Adrenal gland (tissue), 12 donors: ENCODE results near the gene TDRD12. TPM values are rescaled to one million over a fixed set of nuclear protein-coding genes. Genes with fewer than 3 reads are reported as not detected.

Source experiments
- DNase-seq, 7 donors: peaks; one replicate each; pipeline ENCODE4 v3.0.0-alpha.2; 2019 to 2020
- H3K27ac ChIP-seq, 5 donors: fragments of 200-600 bp; sonication (generic) in 4 of 5; 1 replicate in 3 of 5; 2 replicates in 2 of 5; pipeline versions ENCODE4 v1.5.1 to v1.8.0; 2016 to 2020; ENCODE audit warnings: mild to moderate bottlenecking in 1 of 5
- H3K27me3 ChIP-seq: fragments of 200-600 bp; 2 replicates; pipeline ENCODE4 v1.8.0; 2021
- H3K36me3 ChIP-seq, 2 donors: fragments of 200-600 bp; replicated peaks in 1 of 2; 1 replicate in 1 of 2; 2 replicates in 1 of 2; pipeline versions ENCODE4 v1.5.1 to v1.8.0; 2018 to 2022
- H3K4me1 ChIP-seq, 2 donors: fragments of 200-600 bp; replicated peaks in 1 of 2; 1 replicate in 1 of 2; 2 replicates in 1 of 2; pipeline versions ENCODE4 v1.5.1 to v1.8.0; 2018 to 2021
- H3K4me3 ChIP-seq, 4 donors: fragments of 200-600 bp; sonication (generic) in 3 of 4; one replicate each; pipeline ENCODE4 v1.5.1; 2016 to 2018
- H3K9me3 ChIP-seq, 3 donors: fragments of 200-600 bp; sonication (generic) in 1 of 3; replicated peaks in 1 of 3; 1 replicate in 2 of 3; 2 replicates in 1 of 3; pipeline versions ENCODE4 v1.5.1 to v1.8.0; 2016 to 2021
- CTCF ChIP-seq, 6 experiments: fragments of 450-650 bp in 4 of 6; fragments of 200-600 bp in 2 of 6; sonication (generic) in 1 of 6; IDR thresholded peaks; 1 replicate in 5 of 6; 2 replicates in 1 of 6; pipeline versions ENCODE4 v1.5.1 to v1.8.0; 2016 to 2021; ENCODE audit warnings: antibody characterized with exemption in 6 of 6, mild to moderate bottlenecking in 2 of 6, moderate library complexity in 1 of 6
- POLR2A ChIP-seq, 2 donors: fragments of 450-650 bp; IDR thresholded peaks; one replicate each; pipeline ENCODE4 v1.6.1; 2017; ENCODE audit warnings: antibody characterized with exemption in 2 of 2, mild to moderate bottlenecking in 2 of 2, moderate library complexity in 1 of 2
- WGBS, 4 donors: extraction: QIAGEN DNeasy Blood & Tissue Kit in 2 of 4; methylation state at CpG; one replicate each; pipeline versions ENCODE4 v1.1.5 to v1.1.7; 2013 to 2017; 5-methylcytosine and 5-hydroxymethylcytosine counted together
- intact Hi-C, 2 donors: fragments of 100-400 bp; cut with DNase I; formaldehyde crosslinking; loops; one replicate each; pipeline versions ENCODE4 v1.14.1 to v1.15.0; 2022 to 2023
- polyA plus RNA-seq, 3 donors: library from polyadenylated mRNA; stranded (reverse); fragments of 200-250 nt in 2 of 3; fragments of 350-450 nt in 1 of 3; fragmentation: Illumina TruSeq in 1 of 3; extraction: RNeasy Lipid Tissue Mini Kit (QIAGEN cat#74804) in 1 of 3; gene quantifications; one replicate each; pipeline ENCODE4 v1.2.3, GENCODE V29; 2013 to 2014
- total RNA-seq, 9 donors: library from RNA; depleted of rRNA in 4 of 9; stranded (reverse); fragments of >200 nt in 4 of 9; fragments of 120-200 nt in 1 of 9; fragmentation: NEBNext Ultra II Directional in 1 of 9; extraction: Animal tissue kit (Norgen Biotek cat#: 25700) in 1 of 9; gene quantifications; one replicate each; pipeline versions ENCODE4 v1.1.0 to v1.2.4, GENCODE V29; 2013 to 2023
- donor health status: healthy with polysubstance abuse.
- donor health status: Bipolar disorder and iron deficiency.
- donor health status: DM: yes; HTN: yes; CAD: no.
- donor health status: DM: no; HTN: no; CAD: no.
- donor health status: DM: no; HTN: no; CAD: no.
- donor health status: DM: yes; HTN: yes; CAD: no.

Gene TDRD12
- total and polyA plus RNA-seq, 12 donors, result 0.08 to 3.7 (median 1.1) TPM; not detected in 2

GRCh38 chr19:32868206-32868950, 148.8 kb downstream of the TDRD12 start:
- intact Hi-C loops, result no loop called here
- Histone ChIP-seq H3K36me3 (no peaks in the 10 kb centered on the region), H3K9me3 (no peaks in the 10 kb centered on the region), H3K27ac (no peak overlapping the region), H3K27me3 (no peaks in the 10 kb centered on the region), H3K4me1 (no peaks in the 10 kb centered on the region), H3K4me3 (no peak overlapping the region)
- 89 to 93% (median 90%) methylated on average over 15 to 19 of the region's 19 CpGs for whole genome bisulfite sequencing, 4 donors
- TF ChIP-seq POLR2A (IDR thresholded peaks at IDR 0.05) (no peak), CTCF (IDR thresholded peaks at IDR 0.05) (no peak)
- no peak for DNase-seq

- intact Hi-C loops, result no loop called here
- no peak within 1 kb of the TSS for H3K4me3 ChIP-seq
- no peak within 1 kb of the TSS for H3K27ac ChIP-seq
- TF ChIP-seq CTCF (IDR thresholded peaks at IDR 0.05), result no peak
- TF ChIP-seq POLR2A (IDR thresholded peaks at IDR 0.05), result no peak
- no peaks in the 10 kb centered on the region for H3K4me1 ChIP-seq
- H3K36me3 ChIP-seq, result no peaks in the 10 kb centered on the region
- no peak for DNase-seq
- H3K9me3 ChIP-seq, result no peaks in the 10 kb centered on the region
- no peaks in the 10 kb centered on the region for H3K27me3 ChIP-seq
- 73 to 78% (median 76%) methylated on average over 14 of the region's 14 CpGs for WGBS, 4 donors
These were observed 149.9 kb downstream of the TDRD12 start, which contains the start of gene SLC7A9 for GRCh38 chr19:32869369-32869965. Gene SLC7A9 (minus strand): TSS chr19:32869767. CDS start chr19:32868534, 1,233 bp downstream.

- Histone ChIP-seq H3K9me3 (no peaks in the 10 kb centered on the region), H3K4me1 (no peaks in the 10 kb centered on the region), H3K27ac (no peak overlapping the region), H3K36me3 (no peaks in the 10 kb centered on the region), H3K4me3 (no peak overlapping the region), H3K27me3 (no peaks in the 10 kb centered on the region)
- DNase-seq, result no peak
- intact Hi-C loops, result no loop called here
- WGBS, 4 donors, result 79 to 81% (median 80%) methylated on average over 13 to 18 of the region's 18 CpGs
- TF ChIP-seq POLR2A (IDR thresholded peaks at IDR 0.05), result no peak
- no peak for TF ChIP-seq CTCF (IDR thresholded peaks at IDR 0.05)
These were observed 150.5 kb downstream of the TDRD12 start for GRCh38 chr19:32869966-32870573.

- TF ChIP-seq CTCF (IDR thresholded peaks at IDR 0.05) (no peak), POLR2A (IDR thresholded peaks at IDR 0.05) (no peak)
- H3K27me3 ChIP-seq, result no peaks in the 10 kb centered on the region
- intact Hi-C loops, result no loop called here
- no peaks in the 10 kb centered on the region for H3K9me3 ChIP-seq
- WGBS, 4 donors, result 65 to 80% (median 74%) methylated on average over 9 to 12 of the region's 12 CpGs
- H3K36me3 ChIP-seq, result no peaks in the 10 kb centered on the region
- H3K4me1 ChIP-seq, result no peaks in the 10 kb centered on the region
- H3K27ac ChIP-seq, result no peak overlapping the region
- H3K4me3 ChIP-seq, result no peak overlapping the region
- DNase-seq, result no peak
These were observed 151.4 kb downstream of the TDRD12 start for GRCh38 chr19:32870981-32871451.
